Ovary (tissue), 3 donors: ENCODE data around the gene FAM131A.

Source experiments
- EP300 ChIP-seq: sonication (generic); formaldehyde crosslinking; IDR thresholded peaks from one replicate; pipeline ENCODE4 v1.6.1; 2017; ENCODE audit warnings: antibody characterized with exemption
- POLR2A ChIP-seq: fragments of 450-650 bp; IDR thresholded peaks from one replicate; pipeline ENCODE4 v1.6.1; 2017; ENCODE audit warnings: antibody characterized with exemption, mild to moderate bottlenecking, moderate library complexity
- TF ChIP-seq, protein P1 (sequence below), 3 donors: fragments of 450-650 bp in 2 of 3; fragments of 200-600 bp in 1 of 3; IDR thresholded peaks; one replicate each; pipeline versions ENCODE4 v1.5.1 to v1.8.0; 2016 to 2022; ENCODE audit warnings: antibody characterized with exemption in 3 of 3, mild to moderate bottlenecking in 1 of 3
- donor health status: DM: no; HTN: no; CAD: no.

DNA sequence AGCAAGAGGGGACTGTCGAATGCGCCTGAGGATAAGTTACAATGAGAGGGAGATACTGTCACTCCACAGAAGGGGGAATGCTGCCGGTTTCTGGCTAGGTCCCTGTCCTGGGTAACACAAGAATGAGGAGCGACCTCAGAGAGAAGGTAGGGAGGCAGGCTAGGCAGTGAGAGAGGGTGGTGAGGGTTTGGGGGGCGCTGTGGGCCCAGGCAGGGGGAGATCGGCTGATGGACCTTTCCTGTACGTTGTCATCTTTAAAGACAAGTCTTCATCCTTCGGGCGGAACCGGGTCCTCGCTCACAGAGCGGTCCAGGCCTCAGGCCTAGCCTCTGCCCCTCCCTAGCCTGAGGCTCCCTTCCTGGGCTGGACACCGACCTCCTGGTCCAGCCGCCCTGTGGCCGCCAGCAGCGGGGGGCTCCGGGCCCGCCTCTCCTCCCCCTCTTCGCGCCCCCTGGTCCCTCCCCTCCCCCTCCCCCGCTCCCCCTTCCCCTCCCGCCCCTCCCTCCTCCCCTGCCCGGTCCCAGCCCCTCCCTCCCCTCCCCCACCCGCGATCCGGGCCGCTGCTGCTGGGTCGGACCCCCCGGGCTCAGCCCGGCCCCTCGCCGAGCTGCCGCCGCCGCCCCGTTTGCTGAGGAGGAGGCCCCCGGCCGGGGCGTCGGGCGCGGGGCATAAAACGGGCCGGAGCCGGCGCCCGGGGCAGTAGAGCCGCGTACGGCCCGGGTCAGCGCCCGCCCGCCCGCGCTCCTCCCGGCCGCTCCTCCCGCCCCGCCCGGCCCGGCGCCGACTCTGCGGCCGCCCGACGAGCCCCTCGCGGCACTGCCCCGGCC lies 42.2 kb downstream of the FAM131A start, which contains the start of gene CHRD:
- TF ChIP-seq, protein P1, sequence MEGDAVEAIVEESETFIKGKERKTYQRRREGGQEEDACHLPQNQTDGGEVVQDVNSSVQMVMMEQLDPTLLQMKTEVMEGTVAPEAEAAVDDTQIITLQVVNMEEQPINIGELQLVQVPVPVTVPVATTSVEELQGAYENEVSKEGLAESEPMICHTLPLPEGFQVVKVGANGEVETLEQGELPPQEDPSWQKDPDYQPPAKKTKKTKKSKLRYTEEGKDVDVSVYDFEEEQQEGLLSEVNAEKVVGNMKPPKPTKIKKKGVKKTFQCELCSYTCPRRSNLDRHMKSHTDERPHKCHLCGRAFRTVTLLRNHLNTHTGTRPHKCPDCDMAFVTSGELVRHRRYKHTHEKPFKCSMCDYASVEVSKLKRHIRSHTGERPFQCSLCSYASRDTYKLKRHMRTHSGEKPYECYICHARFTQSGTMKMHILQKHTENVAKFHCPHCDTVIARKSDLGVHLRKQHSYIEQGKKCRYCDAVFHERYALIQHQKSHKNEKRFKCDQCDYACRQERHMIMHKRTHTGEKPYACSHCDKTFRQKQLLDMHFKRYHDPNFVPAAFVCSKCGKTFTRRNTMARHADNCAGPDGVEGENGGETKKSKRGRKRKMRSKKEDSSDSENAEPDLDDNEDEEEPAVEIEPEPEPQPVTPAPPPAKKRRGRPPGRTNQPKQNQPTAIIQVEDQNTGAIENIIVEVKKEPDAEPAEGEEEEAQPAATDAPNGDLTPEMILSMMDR (IDR thresholded peaks at IDR 0.05), result no peak
- TF ChIP-seq EP300, result no peak
- TF ChIP-seq POLR2A, result no peak
